C1 segment of cervical spinal cord (tissue), 14 donors: ENCODE results near the gene MTNR1A.

ENCODE experiments used
- DNase-seq, 14 donors: peaks; one replicate each; lab custom pipeline; 2025; lab: John Stamatoyannopoulos, UW

The MTNR1A gene

GRCh38 chr4:186554914-186555827, at the start of gene MTNR1A:
Gene MTNR1A, minus strand, starts transcription at chr4:186555567. Its CDS starts 202 bp downstream, at chr4:186555365.
- peak in 1 of 14 donors; percentile 59 for DNase-seq

GRCh38 chr4:186604124-186604807, 48.9 kb upstream of the MTNR1A start:
- no peak for DNase-seq

GRCh38 chr4:186602978-186603377, 47.6 kb upstream of the MTNR1A start:
- DNase-seq, result no peak

- DNase-seq, result no peak
These were observed 44.1 kb upstream of the MTNR1A start for GRCh38 chr4:186599483-186599882.

GRCh38 chr4:186598686-186599085, 43.3 kb upstream of the MTNR1A start:
- DNase-seq, result no peak

GRCh38 chr4:186596850-186597390, 41.6 kb upstream of the MTNR1A start:
- no peak for DNase-seq

GRCh38 chr4:186596346-186596745, 41.0 kb upstream of the MTNR1A start:
- no peak for DNase-seq

- no peak for DNase-seq
These were observed 38.2 kb upstream of the MTNR1A start for GRCh38 chr4:186593587-186593973.

- DNase-seq, result no peak
These were observed 37.7 kb upstream of the MTNR1A start for GRCh38 chr4:186592966-186593586.

- no peak for DNase-seq
These were observed 37.1 kb upstream of the MTNR1A start for GRCh38 chr4:186592445-186592844.

GRCh38 chr4:186591651-186592050, 36.3 kb upstream of the MTNR1A start:
- no peak for DNase-seq

GRCh38 chr4:186588503-186588902, 33.1 kb upstream of the MTNR1A start:
- no peak for DNase-seq

GRCh38 chr4:186587416-186588018, 32.1 kb upstream of the MTNR1A start:
- DNase-seq, result peak in 6 of 14 donors; percentile 0 to 49 (median 26)

- no peak for DNase-seq
These were observed 30.8 kb upstream of the MTNR1A start for GRCh38 chr4:186586205-186586604.

GRCh38 chr4:186584912-186585311, 29.5 kb upstream of the MTNR1A start:
- no peak for DNase-seq

GRCh38 chr4:186581421-186581820, 26.1 kb upstream of the MTNR1A start:
- DNase-seq, result no peak

- no peak for DNase-seq
These were observed 25.3 kb upstream of the MTNR1A start for GRCh38 chr4:186580669-186581068.

GRCh38 chr4:186570193-186570996, 15.0 kb upstream of the MTNR1A start:
- DNase-seq, result no peak

- no peak for DNase-seq
These were observed 14.3 kb upstream of the MTNR1A start for GRCh38 chr4:186569533-186570192.

GRCh38 chr4:186566068-186566467, 10.7 kb upstream of the MTNR1A start:
- DNase-seq, result no peak
